Measurements from ENCODE around the gene POLR2A.

The POLR2A gene

GRCh38 chr17:7484067-7484918, at the start of gene POLR2A:
Gene POLR2A (plus strand): TSS chr17:7484366.
- DNase-seq (ENCODE audit: low read depth): peak; percentile 83

GRCh38 chr17:7435676-7436555, 48.2 kb upstream of the POLR2A start:
- no peak for DNase-seq (ENCODE audit: low read depth)

GRCh38 chr17:7436556-7437368, 47.4 kb upstream of the POLR2A start:
- no peak for DNase-seq (ENCODE audit: low read depth)

- DNase-seq (ENCODE audit: low read depth): no peak
Measured at GRCh38 chr17:7437369-7437863, 46.8 kb upstream of the POLR2A start.

GRCh38 chr17:7437950-7438614, 46.1 kb upstream of the POLR2A start:
- no peak for DNase-seq (ENCODE audit: low read depth)

- DNase-seq (ENCODE audit: low read depth): no peak
Measured at GRCh38 chr17:7438656-7439460, 45.3 kb upstream of the POLR2A start.

GRCh38 chr17:7439462-7440112, 44.6 kb upstream of the POLR2A start, which contains the start of gene FGF11:
Gene FGF11 (plus strand): TSS chr17:7439512. CDS start chr17:7439621, 109 bp downstream.
- no peak for DNase-seq (ENCODE audit: low read depth)

- no peak for DNase-seq (ENCODE audit: low read depth)
Measured at GRCh38 chr17:7440113-7440833, 43.9 kb upstream of the POLR2A start.

- DNase-seq (ENCODE audit: low read depth): no peak
Measured at GRCh38 chr17:7440834-7441195, 43.4 kb upstream of the POLR2A start.

- no peak for DNase-seq (ENCODE audit: low read depth)
Measured at GRCh38 chr17:7441266-7441665, 42.9 kb upstream of the POLR2A start.

- no peak for DNase-seq (ENCODE audit: low read depth)
Measured at GRCh38 chr17:7442142-7442541, 42.0 kb upstream of the POLR2A start.

- DNase-seq (ENCODE audit: low read depth): no peak
Measured at GRCh38 chr17:7443499-7444485, 40.4 kb upstream of the POLR2A start.

GRCh38 chr17:7444682-7445618, 39.2 kb upstream of the POLR2A start, which contains the start of gene CHRNB1:
Gene CHRNB1 (plus strand): TSS chr17:7445061. CDS start chr17:7445128, 67 bp downstream.
- DNase-seq (ENCODE audit: low read depth): no peak

- no peak for DNase-seq (ENCODE audit: low read depth)
Measured at GRCh38 chr17:7445619-7445968, 38.6 kb upstream of the POLR2A start.

GRCh38 chr17:7448461-7448860, 35.7 kb upstream of the POLR2A start:
- no peak for DNase-seq (ENCODE audit: low read depth)

GRCh38 chr17:7459961-7460545, 24.1 kb upstream of the POLR2A start:
- no peak for DNase-seq (ENCODE audit: low read depth)

Measured in HS-27A (cell line).